Activated gamma-delta T cell treated with Interleukin-2 at 50 U/mL for 16 hours (primary cell): Measurements from ENCODE around the gene RALGAPA2.

ENCODE experiments used
- DNase-seq: peaks from one replicate; pipeline ENCODE4 v3.0.0-alpha.2; 2020

Gene RALGAPA2

DNA sequence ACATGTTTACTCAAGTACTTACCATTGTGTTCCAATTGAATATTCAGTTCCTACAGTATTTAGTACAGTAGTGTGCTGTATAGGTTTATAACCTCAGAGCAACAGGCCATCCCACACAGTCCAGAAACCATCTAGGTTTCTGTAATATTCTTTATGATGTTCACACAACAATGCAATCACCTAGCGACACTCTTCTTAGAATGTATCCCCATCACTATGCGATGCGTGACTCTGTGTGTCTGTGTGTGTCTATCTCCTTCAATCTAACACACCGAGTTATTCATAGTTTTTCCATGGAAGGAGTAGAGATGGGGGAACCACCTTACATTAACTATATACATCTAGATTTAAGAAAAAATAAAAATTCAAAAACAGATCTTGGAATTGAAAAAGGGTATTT lies 182.8 kb downstream of the RALGAPA2 start:
- no peak for DNase-seq

DNA sequence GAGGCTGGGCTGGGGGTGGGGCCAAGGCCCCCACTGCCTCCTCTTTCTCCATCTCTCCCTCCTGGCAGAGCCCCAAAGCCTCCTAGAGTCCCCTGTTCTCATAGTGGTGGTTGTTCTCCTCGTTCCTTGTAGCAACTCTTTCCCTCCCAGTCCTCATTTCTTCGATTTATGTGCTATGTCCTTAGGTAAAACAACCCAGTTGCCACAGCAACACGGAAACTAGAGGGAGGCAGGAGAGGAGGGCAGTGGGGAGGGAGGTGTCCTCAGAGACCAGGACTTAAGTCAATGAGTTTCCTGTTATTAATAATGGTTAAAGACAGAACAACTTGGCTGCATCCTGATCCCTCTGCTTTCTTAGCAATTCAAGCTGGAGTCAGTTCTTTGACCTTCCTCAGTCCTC lies 183.6 kb downstream of the RALGAPA2 start:
- DNase-seq: no peak

DNA sequence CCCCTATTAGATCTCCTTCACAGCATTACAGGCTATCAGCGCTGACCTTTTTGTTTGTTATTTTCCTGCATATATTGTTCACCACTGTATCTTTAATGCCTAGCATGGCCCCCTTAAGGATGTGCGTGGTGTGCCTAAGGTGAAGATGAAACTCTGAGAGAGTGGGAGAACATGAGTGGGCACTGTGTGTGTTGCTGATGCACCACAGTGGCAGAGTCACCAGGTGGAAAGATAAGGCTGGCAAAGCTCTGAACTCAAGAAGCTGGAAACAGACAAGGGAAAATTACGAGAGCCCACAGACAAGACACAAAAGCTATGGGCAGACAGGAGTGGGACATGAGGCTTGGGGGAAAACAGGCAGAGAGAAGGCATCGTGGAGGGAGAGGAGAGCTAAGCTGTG lies 184.8 kb downstream of the RALGAPA2 start:
- DNase-seq: no peak

DNA sequence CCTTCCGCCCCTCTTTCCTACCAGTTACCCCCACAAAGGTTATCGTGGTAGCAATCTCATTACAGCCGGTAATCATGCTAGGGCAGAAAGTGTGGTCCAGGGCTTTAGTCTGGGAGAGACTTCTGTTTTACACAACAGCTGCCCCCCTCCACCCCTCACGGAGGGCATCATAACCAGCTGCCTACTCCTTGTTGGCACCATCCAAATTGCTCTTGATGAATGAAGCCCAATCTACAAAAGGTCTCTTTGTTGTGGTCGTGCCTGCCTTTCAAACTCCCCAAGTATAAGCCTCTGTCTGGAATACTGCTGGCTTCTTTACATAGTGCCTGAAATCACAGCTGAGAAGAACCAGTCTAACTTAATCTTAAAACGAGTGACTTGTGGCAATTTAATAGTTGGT lies 186.7 kb downstream of the RALGAPA2 start:
- no peak for DNase-seq

DNA sequence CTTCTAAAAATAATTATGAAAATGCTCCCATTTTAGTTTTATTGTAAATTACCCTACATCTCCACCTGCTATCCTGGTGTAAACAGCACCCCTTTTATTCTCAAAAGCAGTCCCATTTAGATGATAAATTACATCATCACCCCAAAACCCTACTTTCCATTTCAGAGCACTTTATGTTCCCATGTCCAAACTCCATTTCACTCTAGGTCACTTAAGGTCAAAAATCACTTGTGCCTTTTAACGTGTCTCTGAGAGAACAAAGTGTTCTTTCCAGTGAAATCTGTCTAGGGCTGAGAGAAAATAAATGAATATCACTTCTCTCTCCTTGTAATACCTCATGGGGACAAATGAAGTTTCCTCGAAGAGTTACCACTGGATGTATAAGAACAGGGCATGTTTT lies 187.2 kb downstream of the RALGAPA2 start:
- no peak for DNase-seq

DNA sequence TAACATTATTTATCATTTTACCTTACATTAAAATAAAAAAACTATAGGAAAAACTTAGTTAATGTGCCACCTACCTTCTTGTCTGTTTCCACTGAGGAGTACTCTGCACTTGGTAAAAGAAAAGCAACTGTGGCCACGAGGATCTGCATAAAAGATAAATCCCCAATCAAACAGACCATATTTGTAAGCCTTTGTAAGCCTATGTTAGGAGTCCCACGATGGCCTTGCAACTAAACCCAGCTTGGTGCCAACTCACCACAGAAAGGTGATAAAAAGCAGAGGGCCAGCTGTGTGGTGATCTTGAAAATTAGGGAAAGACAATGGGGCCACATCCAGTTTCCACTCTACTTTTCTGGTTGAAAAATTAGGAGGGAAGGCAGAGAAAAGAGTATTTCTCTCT lies 187.7 kb downstream of the RALGAPA2 start:
- DNase-seq: no peak

DNA sequence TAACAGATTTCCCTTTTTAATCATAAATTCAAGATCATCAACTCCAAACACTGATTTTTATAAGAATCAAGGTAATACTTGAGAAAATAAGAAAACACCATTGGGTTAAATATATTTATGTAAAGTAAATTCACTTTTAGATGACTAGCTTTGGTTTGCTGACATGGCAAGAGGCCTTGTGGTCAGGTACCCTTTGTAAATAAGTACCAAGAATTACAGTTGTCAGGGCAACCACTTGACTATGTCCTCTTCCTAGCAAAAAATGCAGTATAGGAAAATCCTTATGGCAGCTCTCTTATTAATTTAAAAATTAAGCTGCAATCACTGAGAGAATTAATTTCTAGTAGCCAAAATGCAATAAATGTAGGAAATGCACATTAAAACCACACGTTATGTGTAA lies 190.7 kb downstream of the RALGAPA2 start:
- no peak for DNase-seq

DNA sequence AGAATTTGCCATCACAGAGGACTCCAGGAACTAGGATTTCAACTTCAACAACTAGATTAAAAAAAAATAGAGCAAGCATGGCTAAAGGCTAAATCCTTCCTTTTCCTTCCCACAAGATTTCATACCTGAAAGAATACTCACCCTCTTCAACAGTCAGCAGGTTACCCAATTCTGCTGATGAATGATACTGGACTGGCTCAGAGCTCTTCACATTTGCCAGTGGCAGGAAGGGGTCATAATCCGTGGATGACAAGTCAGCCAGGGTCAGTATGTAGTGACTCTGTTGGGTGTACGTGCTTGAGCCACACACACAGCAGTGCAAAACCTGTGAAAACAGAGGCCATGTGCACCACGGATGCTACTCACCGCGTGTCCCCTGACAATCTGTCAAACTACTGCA lies 191.7 kb downstream of the RALGAPA2 start:
- no peak for DNase-seq

DNA sequence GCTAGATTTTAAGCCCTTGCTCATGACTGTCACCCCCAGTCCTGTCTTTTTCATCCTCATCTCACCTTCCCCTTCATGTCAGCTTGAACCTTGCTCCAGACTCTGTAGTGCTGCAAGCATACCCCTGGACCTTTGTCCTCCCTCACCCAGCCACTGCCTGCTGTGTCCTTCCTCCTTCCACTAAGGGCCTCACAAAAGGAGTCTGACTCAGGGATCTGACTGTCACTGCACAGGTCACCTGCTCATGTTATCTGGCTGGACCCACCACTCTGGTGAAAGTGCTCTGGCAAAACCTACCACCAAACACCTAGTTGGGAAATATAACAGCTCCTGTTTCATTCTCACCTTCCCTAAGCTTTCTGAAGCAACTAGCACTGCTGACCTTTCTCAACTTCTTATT lies 193.2 kb downstream of the RALGAPA2 start:
- DNase-seq: no peak

DNA sequence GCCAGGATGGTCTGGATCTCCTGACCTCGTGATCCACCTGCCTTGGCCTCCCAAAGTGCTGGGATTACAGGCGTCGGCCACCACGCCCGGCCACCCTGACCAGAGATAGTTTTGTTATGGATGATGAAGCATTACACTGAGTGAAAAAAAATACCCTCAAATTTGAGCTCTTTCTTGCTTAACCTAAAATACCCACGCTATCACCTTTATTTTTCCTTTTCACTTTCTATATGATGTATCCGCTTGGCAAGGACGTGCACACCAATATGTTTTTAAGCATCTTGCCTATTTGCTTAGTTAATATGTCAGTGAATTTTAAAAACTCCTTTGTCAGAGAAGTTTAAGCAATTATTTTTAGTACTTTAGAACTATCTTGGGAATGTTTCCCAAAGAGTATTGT lies 194.2 kb downstream of the RALGAPA2 start:
- no peak for DNase-seq

DNA sequence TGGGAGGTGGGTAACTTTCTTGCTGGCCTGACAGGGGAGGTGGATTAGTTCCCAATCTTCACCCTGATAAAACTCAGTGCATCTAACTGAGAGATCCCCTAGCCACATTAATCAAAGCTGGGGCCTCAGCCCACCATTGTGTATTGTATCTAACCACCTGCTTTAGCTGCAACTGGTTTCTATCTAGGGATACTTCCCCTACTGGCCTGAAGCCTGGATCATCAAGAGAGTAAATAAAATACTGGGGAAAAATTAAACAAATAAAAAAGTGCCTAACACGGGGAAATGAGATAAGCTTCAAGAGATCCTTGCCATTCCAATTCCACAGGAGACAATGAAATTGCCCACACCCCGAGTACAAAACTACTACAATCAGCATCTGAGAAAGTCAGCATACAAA lies 195.1 kb downstream of the RALGAPA2 start:
- no peak for DNase-seq

DNA sequence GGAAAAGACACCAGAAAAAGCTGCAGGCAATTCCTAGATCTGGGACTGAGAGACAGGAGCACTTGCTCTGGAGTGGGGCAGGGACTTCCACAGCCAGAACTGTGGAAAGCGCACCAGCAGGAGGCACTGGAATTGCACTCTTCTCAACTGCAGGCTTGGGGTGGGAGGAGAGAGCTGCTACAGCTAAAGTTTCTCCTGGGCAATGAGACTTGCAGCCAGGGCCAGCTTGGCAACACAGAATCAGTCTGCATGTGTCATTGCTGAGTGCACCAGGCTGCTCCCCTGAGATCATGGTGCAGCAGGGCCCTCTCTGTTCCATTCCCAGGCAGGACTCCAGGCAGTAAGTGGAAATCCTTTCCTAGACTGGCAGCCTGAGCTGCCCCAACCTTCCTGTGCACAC lies 198.7 kb downstream of the RALGAPA2 start:
- no peak for DNase-seq

DNA sequence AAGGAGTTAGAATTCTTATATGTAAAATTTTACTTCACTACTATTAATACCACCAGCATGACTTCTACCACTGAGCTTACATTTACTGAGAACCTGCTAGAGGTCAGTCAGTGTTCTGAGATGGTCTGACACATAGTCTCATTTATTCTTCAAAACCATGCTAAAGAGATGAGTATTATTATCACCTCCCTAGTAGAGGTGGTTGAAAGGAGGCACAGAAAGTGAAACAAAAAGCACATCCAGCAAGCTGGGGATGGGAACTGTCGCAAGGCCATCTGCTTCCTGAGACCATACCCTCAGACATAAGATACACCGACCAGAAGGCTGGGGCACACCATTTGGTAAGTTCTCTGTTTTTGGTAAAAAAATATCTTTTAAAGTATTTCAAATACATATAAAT lies 206.9 kb downstream of the RALGAPA2 start:
- DNase-seq: no peak

DNA sequence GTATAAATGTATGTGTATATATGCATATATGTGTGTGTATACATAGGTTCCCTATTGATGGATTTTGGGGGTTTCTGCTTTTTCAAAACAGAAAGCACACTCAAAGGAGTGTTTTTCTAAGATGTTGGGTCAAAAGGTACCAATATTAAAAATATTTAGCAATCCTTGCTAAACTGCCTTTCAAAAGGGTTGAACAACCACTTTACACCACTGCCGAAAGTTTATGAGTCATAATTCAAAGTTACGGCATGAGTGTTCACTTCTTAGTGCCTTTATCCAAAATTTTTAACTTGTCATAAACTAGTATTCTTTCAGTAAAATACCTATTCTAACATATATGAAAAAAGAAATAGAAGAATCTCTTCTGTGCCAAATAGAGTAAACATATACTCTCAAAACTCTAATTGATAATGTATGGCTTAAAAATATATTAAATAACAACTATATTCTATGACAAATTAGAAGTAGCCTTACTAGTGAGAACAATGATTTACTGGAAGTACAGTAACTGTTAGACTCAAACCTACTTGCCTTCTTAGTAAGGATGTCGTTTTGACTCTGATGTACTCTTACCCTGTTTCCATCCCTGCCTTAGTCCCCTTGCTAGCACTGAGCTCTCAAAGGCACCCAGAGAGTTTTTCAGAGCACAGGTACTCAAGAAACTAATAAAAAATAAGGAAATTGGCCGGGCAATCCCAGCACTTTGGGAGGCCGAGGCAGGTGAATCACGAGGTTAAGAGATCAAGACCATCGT lies 208.5 kb downstream of the RALGAPA2 start:
- DNase-seq: no peak

DNA sequence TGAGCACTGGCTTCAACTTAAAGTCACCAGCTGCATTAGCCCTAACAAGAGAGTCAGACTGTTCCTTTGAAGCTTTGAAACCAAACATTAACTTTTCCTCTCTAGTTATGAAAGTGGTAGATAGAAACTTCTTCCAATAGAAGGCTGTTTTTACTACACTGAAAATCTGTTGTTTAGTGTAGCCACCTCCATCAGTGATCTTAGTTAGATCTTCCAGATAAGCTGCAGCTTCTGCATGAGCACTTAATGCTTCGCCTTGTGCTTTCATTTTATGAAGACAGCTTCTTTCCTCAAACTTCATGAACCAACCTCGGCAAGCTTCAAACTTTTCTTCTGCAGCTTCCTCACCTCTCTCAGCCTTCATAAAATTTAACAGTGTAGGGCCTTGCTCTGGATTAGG lies 211.3 kb downstream of the RALGAPA2 start:
- DNase-seq: no peak

DNA sequence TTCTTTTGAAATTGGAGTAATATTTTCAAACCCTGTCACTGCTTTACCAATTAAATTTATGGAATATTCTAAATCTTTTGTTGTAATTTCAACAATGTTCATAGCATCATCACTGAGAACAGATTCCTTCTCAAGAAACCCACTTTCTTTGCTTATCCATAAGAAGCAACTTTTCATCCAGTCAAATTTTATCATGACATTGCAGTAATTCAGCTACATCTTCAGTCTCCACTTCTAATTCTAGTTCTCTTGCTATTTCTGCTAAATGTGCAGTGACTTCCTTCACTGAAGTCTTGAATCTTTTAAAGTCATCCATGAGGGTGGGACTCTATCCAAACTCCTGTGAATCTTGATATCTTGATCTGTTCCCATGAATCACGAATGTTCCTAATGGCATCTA lies 212.1 kb downstream of the RALGAPA2 start:
- no peak for DNase-seq

DNA sequence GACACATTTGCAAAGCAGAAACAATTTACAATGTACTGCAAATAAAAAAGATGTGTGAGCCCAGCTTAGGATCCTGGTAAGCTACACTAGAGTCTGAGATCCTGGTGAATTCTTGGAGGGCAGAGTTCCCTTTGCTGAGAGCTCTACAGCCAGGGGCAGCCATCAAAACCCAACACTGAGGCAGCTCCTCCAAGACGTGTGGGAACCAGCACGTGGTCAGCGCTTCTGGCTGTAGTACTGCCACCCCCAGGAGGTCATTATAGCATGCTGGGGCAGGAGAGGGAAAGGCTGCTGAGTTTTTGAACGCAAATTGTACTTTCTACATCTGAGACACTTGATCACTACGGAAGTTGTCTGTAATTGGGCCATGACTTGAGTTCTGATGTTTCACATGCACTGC lies 213.0 kb downstream of the RALGAPA2 start:
- DNase-seq: no peak

DNA sequence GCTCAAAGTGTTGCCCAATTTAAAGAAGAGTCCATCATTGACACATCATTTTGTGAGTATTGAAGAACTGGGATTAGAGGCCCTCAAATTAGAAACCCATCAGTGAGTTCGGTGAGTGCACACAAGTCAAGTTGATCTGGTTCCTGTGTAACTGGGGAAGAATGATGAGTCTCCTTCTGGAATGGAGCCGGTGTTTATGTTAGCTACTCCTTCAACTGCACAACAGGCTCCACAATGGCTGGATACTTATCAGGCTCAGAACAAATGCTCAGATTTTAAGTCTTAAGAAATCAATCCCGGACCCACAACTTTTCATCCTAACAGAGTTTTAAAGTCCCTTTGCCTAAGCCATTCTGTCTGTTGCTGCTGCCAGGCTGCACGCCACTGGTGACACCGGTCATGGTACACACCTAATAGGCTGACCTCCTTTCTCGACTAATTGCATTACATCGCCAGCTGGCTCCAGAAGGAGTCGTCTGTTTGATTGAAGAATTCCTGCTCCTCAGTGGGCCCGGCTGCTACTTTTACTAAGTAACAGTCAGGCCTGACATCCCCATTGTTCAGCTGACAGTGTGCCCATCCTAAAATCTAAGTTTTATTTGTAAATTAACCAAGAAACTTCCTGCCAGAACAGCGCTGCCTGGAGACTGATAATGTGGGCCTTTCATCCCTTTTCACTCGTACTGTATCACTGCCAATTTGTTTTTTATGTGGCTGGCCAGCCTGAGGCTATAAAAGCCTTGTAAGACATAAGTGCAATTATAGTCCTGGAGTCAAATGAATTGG lies 214.2 kb downstream of the RALGAPA2 start:
- no peak for DNase-seq

DNA sequence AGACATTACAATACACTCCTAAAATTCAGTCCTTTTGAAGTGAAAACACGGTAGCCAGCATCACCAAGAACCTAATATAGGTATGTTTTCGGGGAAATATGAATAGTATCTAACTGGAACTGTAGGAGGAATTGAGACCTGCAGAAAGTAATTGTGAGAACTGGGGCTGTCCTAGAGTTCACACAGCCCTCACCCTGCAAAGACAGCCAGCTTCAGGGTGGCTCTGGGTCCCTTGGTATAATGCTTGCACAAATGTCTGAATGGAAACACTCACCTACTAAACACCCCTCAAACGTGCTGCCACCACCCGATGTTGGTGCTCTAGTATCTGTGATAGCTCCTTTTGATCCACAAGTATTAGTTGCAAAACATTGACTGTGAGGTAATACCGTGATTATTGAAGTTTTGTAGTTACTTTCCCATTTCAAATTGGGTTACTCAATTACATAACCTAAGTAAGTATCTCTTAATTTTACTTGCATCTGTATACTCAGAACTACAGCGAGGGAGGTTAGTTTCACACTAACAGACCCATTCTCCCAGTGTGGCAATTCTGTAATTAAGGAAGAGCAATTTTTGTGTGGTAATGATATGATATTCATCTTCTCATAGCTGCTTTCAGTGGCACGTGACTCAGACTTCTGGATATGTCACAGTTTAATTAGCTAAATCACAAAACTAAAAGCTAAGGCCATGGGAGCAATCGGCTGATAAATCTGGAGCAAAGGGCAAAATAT lies 215.0 kb downstream of the RALGAPA2 start:
- DNase-seq: no peak

DNA sequence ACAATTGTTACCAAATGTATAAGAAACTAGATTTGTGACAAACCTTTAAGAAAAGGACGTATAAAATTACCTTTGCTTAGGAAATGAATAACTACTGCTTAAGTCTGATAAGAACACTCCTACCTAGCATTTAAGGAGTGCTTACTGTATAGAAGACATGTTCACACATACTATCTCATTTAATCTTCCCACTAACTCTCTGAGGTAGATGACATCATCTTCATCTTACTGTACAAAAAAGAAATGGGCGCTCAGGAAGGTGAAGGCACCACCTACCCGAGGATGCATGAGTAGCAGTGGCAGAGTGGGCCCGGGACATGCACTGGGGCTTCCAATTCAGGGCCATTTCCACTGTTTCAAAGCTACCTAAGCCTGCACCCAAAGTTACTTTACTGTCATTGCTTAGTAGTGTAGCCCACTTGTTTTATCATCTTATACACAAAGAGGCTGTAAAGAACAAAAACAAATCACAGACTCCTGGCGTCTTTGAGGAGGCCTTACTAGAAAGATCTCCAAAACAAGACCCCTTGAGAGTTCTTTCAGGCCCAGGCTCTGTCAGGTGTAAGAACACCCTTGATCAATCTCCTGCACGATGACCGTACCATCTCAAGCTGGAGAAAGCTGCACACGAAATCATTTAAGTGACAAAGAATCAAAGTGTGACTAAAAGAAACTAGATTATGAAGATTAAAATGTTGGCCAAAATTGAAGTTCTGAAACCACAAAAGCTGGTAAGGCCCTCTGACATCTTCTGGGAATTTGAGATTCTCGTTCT lies 216.5 kb downstream of the RALGAPA2 start:
- DNase-seq: no peak

DNA sequence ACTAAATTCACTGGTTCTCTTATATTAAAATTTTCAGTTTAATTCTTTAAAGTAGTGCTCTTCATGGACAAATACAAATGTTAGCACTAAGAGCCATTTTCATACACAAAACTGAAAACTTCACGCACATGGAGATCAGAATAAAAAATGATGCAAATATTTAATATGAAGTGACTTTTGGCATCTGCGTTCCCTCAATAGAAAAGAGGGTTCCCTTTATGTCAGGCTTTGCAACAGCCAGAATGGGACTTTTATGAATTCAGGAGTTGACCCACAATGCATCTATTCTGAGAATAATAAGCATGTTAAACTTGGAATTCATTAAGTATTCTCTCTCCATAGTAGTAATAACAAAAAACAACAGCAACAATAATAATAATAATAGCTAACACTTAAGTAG lies 218.7 kb downstream of the RALGAPA2 start:
- no peak for DNase-seq

DNA sequence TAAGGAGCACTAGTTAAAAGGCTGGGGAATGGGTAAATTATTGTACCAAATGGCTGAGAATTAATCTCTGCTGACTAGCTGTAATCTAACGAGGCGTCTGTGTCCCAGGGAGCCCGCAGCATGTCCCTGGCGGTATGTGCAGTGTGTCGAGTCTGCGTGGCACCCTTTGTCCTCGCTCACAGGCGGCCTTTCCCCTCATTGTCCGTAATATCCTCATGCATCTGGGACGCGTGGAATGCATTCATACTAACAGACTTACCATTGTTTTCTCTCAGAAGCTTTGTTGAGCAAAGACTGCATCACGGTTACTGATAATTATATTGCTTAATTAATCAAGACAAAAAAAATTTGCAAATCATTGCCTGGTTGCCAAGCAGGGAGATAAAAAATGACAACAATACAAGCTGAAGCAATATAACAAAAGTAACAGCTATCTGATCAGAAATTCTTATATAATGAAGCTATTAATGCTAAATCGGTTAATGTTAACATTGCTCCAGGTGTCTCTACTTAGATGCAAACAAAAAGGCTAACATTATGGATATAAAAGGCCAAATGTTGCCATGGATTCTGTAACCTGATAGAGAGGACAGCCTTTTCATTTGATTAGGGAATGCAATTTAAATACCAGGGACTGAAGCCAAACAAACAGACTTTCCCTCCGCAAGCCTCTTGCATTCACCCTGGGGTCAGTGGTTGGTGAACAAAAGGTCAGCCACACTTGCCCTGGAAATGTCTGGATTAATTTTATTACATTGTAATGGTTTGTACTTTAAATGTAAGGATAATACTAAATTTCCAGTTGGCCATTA lies 219.7 kb downstream of the RALGAPA2 start:
- DNase-seq: no peak
